Activated CD4-positive, CD25-positive, alpha-beta regulatory T cell treated with anti-CD3 and anti-CD28 coated beads, Interleukin-2, amount 50 U/mL, for 16 hours (primary cell): ENCODE results near the gene LTBP3.
A peak's percentile ranks its signal among the peaks of the same experiment; 100 is the strongest.
"Not testable (repeated sequence)": the region's sequence is repeated elsewhere in the genome, so short reads cannot be mapped to it uniquely, and the experiment has no call there.

ENCODE experiments used
- DNase-seq: peaks from one replicate; pipeline ENCODE4 v3.0.0-alpha.2; 2020; ENCODE audit warnings: low read depth, low spot score

The LTBP3 gene

DNA sequence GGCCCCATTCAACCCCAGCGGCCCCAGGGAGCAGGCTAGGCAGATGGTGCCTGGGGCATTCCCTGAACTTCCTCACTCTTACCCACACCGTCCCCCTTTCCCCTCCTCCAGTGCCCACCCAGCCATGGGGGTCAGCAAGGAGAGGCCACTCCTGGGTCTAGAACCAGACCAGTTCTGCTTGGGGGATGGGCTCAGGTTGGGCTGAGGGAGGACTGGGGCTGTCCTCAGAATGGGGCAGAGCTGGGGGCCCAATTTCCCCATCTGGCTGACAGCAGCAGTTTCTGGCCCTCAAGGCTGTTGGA is 20.9 kb downstream of the LTBP3 start:
- no peak for DNase-seq

DNA sequence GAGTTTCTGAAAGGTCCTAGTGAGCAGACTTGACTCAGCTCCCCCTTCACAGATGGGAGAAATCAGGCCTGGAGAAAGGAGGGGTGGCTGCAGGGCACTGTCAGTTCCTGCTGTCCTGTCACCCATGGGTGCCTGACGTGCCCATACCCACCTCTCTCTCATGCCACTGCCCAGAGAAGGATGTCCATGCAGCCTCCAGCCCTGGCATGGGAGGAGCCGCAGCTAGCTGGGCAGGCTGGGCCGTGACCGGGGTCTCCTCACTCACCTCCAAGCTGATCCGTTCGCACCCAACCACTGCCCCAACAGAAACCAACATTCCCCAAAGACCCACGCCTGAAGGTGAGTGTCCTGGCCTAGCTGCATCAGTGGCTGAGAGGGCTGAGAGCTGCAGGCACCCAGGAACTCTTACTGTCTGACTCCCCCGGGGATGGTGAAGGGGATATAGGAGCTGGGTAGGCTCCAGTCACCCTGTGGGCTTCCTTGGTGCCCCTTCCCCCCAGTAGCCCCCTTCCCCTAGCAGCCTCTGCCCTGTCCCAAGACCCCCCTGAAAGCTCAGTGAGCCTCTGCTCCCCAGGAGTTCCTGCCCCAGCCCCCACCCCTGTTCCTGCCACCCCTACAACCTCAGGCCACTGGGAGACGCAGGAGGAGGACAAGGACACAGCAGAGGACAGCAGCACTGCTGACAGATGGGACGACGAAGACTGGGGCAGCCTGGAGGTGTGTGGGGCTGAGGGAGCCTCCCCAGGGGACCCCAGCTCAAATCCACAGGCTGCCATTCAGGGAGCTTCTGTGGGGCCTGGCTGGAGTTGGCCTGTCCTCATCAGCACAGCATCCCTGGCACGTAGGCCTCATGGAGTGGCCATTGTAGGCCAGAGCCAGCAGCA is 21.5 kb downstream of the LTBP3 start:
- no peak for DNase-seq

DNA sequence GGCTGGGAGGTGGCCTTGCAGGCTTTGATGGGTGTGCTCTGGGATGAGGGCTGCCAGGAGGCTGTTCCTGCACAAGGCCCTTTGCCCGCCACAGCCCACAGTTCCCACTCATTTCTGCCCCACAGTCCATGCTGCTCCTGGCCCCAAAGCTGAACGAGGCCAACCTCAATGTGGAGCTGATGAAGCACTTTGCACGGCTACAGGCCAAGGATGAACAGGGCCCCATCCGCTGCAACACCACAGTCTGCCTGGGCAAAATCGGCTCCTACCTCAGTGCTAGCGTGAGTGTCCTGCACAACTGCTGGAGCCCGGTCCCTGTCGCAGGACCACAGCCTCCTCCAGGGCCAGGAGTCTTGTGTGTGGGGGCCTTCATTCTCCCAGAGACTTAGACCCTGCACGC is 23.1 kb downstream of the LTBP3 start:
- no peak for DNase-seq

DNA sequence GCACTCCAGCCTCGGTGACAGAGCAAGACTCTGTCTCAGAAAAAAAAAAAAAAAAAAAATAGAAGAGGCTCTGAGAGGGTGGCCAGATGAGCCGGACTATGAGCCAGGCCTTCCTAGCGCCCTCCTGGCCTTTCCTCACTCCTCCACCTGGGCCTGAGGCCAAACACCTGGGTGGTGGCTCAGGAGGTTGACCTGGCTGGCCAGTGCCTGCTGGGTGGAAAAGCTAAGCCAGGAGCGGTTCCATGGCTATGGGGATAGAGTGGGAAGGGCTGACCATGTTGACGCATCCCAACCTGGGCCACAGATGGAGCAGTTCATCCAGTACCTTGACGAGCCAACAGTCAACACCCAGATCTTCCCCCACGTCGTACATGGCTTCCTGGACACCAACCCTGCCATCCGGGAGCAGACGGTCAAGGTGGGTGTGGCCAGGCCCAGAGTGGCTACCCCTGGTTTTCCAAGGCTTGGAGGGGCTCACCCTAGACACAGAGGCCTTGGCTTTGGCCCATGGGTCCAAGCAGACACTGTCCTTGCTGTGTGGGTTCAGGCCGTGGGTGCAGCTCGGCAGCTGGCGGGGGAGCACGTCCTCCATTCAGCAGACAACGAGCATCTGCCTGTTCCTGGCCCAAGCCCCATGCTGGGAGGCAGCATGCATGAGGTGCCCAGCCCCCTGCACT is 25.6 kb downstream of the LTBP3 start:
- DNase-seq = no peak

DNA sequence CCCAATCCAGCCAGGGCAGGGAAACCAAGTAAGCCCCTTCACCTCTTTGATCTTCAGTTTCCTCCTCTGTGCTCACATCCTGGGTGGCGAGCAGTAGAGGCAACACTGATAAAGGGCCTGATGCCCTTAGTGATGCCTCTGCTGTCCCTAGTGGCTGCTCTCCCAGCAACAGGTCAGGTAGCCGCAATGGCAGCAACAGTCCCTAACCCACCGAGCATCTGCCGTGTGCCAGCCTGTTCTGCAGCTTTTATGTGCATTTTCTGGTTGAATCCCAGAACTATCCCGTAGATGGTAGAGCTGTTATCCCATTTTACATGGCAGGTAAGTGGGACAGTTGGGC is 28.0 kb downstream of the LTBP3 start:
- DNase-seq = no peak

DNA sequence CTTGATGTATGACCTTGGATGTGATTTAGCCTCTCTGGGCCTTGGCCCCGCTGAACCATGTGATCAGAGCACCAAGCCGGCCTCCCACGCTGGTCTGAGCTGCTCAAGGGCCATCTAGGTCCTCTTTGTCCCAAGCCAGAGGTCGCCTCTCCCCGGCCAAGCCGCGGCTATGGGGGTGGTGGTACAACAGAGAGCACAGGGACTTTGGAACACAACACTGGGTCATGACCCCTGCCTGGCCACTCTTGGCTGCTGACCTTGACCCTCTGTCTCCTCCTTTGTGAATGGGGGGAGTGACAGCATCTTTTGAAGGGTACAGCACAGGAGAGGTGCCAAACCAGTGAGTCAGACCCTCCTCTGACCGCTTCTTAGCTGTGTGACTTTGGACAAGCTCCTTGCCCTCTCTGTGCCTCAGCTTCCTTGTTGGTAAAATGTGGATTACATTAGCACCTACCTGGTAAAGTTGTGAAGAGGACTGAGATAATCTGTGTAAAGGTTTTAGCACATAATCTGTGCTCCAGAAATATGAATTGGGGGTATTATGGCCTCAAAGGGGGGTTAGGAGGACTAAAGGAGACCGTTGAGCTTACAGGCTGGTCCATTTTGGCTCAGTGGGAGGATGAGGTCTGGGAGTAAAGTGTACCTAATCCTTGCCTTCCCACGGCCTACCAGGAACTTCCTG is 28.5 kb downstream of the LTBP3 start:
- DNase-seq = no peak

DNA sequence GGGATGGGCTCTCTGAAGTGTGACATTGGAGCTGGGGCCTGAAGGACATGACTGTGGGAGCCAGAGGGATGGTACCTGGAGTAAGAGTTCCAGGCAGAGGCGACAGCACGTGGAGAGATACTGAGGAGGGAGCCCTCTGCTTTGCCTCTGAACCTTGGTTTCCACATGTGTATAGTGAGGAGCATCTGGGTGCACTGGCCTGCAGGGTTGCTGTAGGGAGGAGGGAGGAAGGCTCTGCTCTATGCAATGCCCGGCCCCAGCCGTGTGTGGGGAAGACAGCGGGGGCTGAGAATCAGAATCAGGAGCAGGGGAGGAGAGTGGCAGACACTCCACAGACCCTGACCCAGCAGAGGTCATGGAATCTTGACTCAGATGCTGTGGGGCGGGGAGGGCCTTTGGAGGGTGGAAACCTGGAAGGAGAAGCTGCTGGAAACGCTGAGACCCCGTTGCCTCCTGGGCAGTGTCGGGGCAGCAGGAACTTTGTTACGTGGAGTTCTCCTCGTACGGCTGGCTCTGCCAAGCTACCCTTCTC is 29.3 kb downstream of the LTBP3 start:
- no peak for DNase-seq

DNA sequence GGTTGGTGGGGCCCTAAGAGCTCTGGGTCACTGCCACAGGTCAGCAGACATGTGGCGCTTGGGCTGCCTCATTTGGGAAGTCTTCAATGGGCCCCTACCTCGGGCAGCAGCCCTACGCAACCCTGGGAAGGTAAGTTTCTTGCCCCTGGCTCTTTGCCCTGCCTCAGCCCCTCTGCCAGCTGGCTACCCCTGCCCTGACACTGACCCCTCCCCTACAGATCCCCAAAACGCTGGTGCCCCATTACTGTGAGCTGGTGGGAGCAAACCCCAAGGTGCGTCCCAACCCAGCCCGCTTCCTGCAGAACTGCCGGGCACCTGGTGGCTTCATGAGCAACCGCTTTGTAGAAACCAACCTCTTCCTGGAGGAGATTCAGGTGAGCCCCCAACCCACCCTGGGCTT is 31.4 kb downstream of the LTBP3 start:
- DNase-seq = no peak

DNA sequence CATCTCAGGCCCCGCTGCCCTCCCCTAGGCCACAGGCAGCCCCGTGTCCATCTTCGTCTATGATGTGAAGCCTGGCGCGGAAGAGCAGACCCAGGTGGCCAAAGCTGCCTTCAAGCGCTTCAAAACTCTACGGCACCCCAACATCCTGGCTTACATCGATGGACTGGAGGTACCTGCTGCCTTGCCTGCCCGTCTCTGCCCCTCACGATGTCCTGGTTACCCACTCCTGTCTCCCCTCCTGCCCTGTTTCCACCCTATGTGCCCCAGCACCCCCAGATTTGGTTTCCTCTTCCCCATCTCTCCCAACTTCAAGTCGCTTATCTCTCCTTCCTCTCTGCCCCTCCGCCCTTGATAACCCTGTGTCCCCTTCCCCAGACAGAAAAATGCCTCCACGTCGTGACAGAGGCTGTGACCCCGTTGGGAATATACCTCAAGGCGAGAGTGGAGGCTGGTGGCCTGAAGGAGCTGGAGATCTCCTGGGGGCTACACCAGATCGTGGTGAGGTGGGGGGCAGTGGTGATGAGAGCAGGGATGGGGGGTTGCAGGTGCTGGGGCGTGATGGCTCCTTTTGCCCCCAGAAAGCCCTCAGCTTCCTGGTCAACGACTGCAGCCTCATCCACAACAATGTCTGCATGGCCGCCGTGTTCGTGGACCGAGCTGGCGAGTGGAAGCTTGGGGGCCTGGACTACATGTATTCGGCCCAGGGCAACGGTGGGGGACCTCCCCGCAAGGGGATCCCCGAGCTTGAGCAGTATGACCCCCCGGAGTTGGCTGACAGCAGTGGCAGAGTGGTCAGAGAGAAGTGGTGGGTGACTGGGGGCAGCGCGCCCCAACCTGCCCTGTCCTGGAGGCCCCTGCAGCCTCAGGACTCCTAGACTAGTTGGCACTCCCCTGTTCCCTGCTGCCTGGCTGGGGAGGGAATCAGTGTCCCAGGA is 32.3 kb downstream of the LTBP3 start:
- DNase-seq = no peak

DNA sequence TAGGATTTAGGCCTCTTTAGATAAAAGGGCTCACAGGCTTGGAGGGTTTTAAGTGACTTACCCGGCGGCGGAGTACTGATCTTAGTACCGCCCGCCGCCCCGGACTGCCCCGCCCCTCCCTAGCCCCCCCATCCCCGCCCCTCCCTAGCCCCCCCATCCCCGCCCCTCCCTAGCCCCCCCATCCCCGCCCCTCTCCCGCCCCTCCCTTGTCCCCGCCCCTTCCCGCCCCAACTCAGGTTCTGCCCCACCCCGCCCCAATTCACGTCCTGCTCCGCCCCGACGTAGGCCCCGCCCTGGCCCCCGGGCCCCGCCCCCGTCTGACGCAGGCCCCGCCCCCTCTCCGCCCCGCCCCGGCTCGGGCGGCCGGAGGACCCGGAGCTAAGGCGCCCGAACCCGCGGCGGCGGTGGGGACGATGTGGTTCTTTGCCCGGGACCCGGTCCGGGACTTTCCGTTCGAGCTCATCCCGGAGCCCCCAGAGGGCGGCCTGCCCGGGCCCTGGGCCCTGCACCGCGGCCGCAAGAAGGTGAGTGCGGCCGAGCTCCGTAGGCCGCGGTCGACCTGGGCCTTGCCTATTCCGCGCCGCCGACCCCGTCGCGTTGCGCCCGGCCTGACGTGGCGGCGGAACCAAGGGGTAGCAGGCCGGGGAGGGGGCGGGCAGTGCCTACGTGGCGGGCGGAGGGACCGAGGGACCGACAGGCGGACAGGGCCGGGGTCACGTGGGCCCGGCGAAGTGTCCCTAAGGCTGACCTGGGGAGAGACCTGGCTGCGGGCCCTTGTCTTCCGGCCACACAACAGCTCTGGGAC is 33.2 kb downstream of the LTBP3 start, which contains the start of gene SCYL1:
Gene SCYL1, plus strand, starts transcription at position 343 of the 805 bp plus-strand sequence. Its CDS starts 71 bp downstream, at position 414.
- DNase-seq = peak; percentile 68

DNA sequence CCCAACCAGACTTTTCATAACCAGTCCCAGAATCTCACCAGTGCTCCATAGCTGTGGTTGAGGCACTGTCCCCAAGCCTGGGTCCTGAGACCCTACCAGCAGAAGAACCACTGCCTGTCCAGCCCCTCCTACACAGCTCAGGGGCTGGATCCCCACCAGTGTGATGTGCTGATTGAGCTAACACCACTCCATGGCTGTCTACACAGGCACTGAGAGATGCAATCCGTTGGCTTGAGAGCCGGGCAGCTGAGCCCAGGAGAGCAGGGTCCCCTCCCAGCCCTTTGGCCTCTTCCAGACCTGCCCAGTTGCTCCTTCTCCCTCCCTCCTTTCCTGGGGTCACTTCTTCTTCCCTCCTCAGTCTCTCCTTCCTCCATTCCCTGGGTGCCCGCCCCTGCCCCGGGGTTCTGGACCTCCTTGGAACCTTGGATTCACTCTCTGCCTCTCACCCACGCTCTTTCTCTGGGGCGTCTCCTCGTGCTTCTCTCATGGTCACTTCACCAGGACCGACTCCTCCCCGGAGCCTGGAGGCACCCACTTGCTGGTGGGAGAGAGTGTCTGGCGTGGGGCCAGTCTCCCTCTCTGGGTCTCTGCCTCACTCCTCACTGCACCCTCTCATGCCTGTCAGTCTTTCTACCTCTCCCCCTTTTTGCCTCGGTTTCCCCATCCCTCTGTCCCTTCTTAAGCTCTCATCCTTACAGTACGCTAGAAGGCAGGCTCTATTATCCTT is 34.0 kb downstream of the LTBP3 start:
- no peak for DNase-seq

DNA sequence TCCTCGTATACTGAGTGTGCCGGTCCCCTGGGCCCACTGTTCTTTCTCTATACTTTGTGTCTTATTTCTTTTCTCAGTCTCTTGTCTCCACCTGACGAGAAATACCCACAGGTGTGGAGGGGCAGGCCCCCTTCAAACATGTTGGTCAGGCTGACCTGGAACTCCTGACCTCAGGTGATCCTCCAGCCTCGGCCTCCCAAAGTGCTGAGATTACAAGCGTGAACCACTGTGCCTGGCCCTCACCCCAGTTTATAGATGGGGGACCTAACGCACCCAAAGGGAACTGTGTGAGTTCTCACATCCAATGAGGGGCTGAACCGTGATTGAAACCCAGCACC is 34.6 kb downstream of the LTBP3 start:
- DNase-seq = not testable (repeated sequence)

DNA sequence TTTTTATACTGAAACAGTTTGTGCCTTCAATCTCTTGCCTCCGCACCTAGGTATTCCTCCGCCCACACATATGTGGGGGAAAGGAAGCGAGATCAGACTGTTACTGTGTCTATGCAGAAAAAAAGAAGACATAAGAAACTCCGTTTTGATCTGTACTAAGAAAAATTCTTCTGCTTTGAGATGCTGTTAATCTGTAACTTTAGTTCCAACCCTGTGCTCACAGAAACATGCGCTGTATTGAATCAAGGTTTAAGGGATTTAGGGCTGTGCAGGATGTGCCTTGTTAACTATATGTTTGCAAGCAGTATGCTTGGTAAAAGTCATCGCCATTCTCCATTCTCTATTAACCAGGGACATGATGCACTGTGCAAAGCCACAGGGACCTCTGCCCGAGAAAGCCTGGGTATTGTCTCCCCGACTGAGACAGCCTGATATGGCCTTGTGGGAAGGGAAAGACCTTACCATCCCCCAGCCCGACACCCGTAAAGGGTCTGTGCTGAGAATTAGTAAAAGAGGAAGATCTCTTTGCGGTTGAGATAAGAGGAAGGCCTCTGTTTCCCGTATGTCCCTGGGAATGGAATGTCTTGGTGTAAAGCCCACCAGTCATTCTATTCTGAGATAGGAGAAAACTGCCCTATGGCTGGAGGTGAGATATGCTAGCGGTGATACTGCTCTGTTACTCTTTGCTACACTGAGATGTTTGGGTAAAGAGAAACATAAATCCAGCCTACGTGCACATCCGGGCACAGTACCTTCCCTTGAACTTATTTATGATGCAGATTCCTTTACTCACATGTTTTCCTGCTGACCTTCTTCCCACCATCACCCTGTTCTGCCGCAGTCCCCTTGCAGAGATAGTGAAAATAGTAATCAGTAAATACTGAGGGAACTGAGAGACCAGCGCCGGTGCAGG is 35.2 kb downstream of the LTBP3 start:
- not testable (repeated sequence) for DNase-seq

DNA sequence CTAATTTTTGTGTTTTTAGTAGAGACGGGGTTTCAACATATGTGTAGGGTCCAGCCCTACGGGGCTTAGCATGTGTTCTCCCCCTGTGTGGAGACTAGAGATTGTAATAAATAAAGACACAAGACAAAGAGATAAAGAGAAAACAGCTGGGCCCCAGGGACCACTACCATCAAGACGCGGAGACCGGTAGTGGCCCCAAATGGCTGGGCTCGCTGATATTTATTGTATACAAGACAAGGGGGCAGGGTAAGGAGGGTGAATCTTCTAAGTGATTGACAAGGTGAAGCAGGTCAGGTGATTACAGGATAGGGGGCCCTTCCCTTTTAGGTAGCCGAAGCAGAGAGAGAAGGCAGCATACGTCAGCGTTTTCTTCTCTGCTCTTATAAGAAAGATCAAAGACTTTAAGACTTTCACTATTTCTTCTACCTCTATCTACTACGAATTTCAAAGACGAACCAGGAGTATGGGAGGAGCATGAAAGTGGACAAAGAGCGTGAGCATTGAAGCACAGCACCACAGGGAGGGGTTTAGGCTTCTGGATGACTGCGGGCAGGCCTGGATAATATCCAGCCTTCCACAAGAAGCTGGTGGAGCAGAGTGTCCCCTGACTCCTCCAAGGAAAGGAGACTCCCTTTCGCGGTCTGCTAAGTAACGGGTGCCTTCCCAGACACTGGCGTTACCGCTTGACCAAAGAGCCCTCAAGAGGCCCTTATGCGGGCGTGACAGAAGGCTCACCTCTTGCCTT is 36.2 kb downstream of the LTBP3 start:
- not testable (repeated sequence) for DNase-seq

DNA sequence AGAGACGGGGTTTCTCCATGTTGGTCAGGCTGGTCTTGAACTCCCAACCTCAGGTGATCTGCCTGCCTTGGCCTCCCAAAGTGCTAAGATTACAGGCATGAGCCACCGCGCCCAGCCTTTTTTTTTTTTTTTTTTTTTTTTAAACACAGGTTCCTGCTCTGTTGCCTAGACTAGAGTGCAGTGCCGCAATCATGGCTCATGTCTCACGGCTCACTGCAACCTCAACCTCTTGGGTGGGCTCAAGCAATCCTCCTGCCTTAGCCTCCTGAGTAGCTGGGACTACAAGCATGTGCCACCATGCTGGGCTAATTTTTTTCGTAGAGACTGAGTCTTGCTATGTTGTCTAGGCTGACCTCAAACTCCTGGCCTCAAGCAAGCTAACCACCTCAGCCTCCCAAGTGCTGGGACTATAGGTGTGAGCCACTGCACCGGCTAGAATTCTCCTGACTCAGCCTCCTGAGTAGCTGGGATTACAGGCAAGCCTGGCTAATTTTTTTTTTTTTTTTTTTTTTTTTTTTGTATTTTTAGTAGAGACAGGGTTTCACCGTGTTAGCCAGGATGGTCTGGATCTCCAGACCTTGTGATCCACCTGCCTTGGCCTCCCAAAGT is 39.1 kb downstream of the LTBP3 start:
- DNase-seq = not testable (repeated sequence)

DNA sequence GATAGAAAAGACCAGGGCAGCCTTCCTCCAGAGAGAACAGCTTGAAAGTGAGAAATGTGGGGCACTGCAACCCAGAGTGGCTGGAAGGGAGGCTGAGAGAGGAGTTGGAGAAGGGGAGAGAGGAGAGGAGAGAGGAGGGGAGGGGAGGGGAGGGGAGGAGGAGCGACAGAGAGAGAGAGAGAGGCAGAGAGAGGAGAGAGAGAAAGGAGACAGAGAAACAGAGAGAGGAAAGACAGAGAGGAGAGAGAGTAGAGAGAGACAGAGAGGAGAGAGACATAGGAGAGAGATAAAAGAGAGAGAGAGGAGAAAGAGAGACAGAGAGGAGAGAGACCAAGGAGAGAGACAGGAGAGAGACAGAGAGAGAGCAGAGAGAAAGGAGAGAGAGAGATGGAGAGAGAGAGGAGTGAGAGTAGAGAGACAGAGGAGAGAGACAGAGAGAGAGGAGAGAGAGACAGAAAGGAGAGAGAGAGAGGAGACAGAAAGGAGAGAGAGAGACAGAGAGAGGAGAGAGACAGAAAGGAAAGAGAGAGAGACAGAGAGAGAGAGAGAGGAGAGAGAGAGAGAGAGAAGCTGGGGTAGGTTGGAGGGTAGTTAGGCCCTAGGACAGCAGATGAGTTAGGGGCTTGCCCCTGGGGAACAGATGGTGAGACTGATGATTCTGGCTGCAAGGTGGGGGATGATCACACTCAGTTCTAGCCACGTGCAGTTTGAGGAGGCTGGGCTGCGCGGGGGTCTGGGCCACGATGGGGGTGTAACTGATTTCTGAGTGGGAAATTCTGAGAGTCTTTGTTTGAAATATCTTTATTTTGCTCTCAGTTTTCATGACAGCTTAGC is 41.8 kb downstream of the LTBP3 start:
- no peak for DNase-seq

DNA sequence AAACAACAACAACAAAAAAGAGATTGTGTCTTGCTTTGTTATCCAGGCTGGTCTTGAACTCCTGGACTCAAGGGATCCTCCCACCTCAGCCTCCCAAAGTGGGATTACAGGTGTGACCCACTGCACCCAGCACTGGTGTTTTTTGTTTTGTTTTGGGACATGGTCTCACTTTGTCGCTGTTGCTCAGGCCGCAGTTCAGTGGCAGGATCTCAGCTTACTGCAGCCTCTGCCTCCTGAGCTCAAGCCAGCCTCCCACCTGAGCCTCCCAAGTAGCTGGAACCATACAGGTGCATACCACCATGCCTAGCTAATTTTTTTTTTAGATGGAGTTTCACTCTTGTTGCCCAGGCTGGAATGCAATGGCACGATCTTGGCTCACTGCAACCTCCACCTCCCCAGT is 45.8 kb downstream of the LTBP3 start:
- not testable (repeated sequence) for DNase-seq
